ENCODE results near the gene TPRG1L. TPM values are rescaled to one million over a fixed set of nuclear protein-coding genes. Genes with fewer than 3 reads are reported as not detected.

TPRG1L gene
- total and polyA plus RNA-seq, 7 donors: 34.9 to 105 (median 49.2) TPM

- H3K27me3 ChIP-seq: peaks cover 7 to 57% (median 30%) of the 10 kb centered on the region in 3 donors
- intact Hi-C loops (cut with DNase I): no loop called here
- no peak overlapping the region for H3K4me3 ChIP-seq
- H3K27ac ChIP-seq: no peak overlapping the region
- DNase-seq: peak; percentile 43
- WGBS, 2 donors: 45 to 80% methylated on average over 14 of the region's 14 CpGs
- no peak for TF ChIP-seq EP300 (IDR thresholded peaks at IDR 0.05)
- TF ChIP-seq POLR2AphosphoS5 (IDR thresholded peaks at IDR 0.05): no peak
- no peak for TF ChIP-seq POLR2A (IDR thresholded peaks at IDR 0.05)
- TF ChIP-seq CTCF (IDR thresholded peaks at IDR 0.05): no peak
- no peaks in the 10 kb centered on the region for H3K36me3 ChIP-seq
- peaks cover 0 to 3% (median 0%) of the 10 kb centered on the region in 4 donors for H3K4me1 ChIP-seq
- H3K9me3 ChIP-seq: no peaks in the 10 kb centered on the region
These were observed 44.6 kb downstream of the TPRG1L start for GRCh38 chr1:3669421-3669821.

- no peak for DNase-seq
- Histone ChIP-seq H3K4me1 (peaks cover 0 to 3% (median 0%) of the 10 kb centered on the region in 4 donors), H3K4me3 (no peak overlapping the region), H3K27ac (no peak overlapping the region), H3K9me3 (no peaks in the 10 kb centered on the region), H3K27me3 (peaks cover 7 to 61% (median 35%) of the 10 kb centered on the region in 3 donors), H3K36me3 (no peaks in the 10 kb centered on the region)
- TF ChIP-seq POLR2AphosphoS5 (IDR thresholded peaks at IDR 0.05): no peak
- no peak for TF ChIP-seq EP300 (IDR thresholded peaks at IDR 0.05)
- TF ChIP-seq POLR2A (IDR thresholded peaks at IDR 0.05): no peak
- no peak for TF ChIP-seq CTCF (IDR thresholded peaks at IDR 0.05)
- WGBS, 2 donors: 76 to 84% methylated on average over 9 of the region's 9 CpGs
- intact Hi-C loops (cut with DNase I): no loop called here
These were observed 45.2 kb downstream of the TPRG1L start for GRCh38 chr1:3669971-3670431.

- DNase-seq: peak; percentile 50
These were observed 46.0 kb downstream of the TPRG1L start for GRCh38 chr1:3670823-3671265.

GRCh38 chr1:3671371-3672180 lies 46.8 kb downstream of the TPRG1L start:
- intact Hi-C loops (cut with DNase I): no loop called here
- DNase-seq: peak; percentile 62
- no peak overlapping the region for H3K4me3 ChIP-seq
- H3K36me3 ChIP-seq: no peaks in the 10 kb centered on the region
- H3K4me1 ChIP-seq: peaks cover 0 to 3% (median 0%) of the 10 kb centered on the region in 4 donors
- TF ChIP-seq EP300 (IDR thresholded peaks at IDR 0.05): no peak
- no peak for TF ChIP-seq POLR2A (IDR thresholded peaks at IDR 0.05)
- TF ChIP-seq POLR2AphosphoS5 (IDR thresholded peaks at IDR 0.05): no peak
- TF ChIP-seq CTCF (IDR thresholded peaks at IDR 0.05): no peak
- 25 to 59% methylated on average over 29 of the region's 29 CpGs for WGBS, 2 donors
- peaks cover 7 to 61% (median 39%) of the 10 kb centered on the region in 3 donors for H3K27me3 ChIP-seq
- H3K9me3 ChIP-seq: no peaks in the 10 kb centered on the region
- H3K27ac ChIP-seq: no peak overlapping the region

More at GRCh38 chr1:3670823-3671265, 46.0 kb downstream of the TPRG1L start:
- WGBS, 2 donors: 76 to 89% methylated on average over 15 of the region's 15 CpGs
- Histone ChIP-seq H3K27ac (no peak overlapping the region), H3K4me3 (no peak overlapping the region), H3K27me3 (peaks cover 7 to 61% (median 39%) of the 10 kb centered on the region in 3 donors), H3K4me1 (peaks cover 0 to 3% (median 0%) of the 10 kb centered on the region in 4 donors), H3K36me3 (no peaks in the 10 kb centered on the region), H3K9me3 (no peaks in the 10 kb centered on the region)
- intact Hi-C loops (cut with DNase I): no loop called here
- TF ChIP-seq POLR2A (IDR thresholded peaks at IDR 0.05): no peak
- no peak for TF ChIP-seq EP300 (IDR thresholded peaks at IDR 0.05)
- no peak for TF ChIP-seq POLR2AphosphoS5 (IDR thresholded peaks at IDR 0.05)
- no peak for TF ChIP-seq CTCF (IDR thresholded peaks at IDR 0.05)

Data from sigmoid colon (tissue), 7 donors.